CD4-positive, alpha-beta T cell (primary cell): ENCODE data around the gene PIAS4. TPM values are rescaled to one million over a fixed set of nuclear protein-coding genes. Genes with fewer than 3 reads are reported as not detected.

Source experiments
- ATAC-seq: fragments of 200-7000 bp; cut with Tn5 transposase; one replicate; pipeline ENCODE4 v1.10.0; 2022; ENCODE audit warnings: mild to moderate bottlenecking; ENCODE audit not compliant: poor library complexity
- CTCF ChIA-PET: fragments of 350-600 bp; sonication (Branson Sonifier 250); formaldehyde crosslinking; loops from one replicate; lab custom pipeline; 2021; ENCODE audit warnings: antibody characterized with exemption, inconsistent platforms; lab: Charles Lee
- POLR2A ChIA-PET: fragments of 350-600 bp; sonication (Branson Sonifier 250); formaldehyde crosslinking; loops from one replicate; lab custom pipeline; 2021; ENCODE audit warnings: antibody characterized with exemption, inconsistent platforms; lab: Charles Lee
- DNase-seq, 14 experiments: peaks; one replicate each; pipeline ENCODE4 v3.0.0-alpha.2; 2013 to 2020; ENCODE audit warnings: mixed read lengths in 2 of 14
- H3K27ac ChIP-seq, 2 donors: one replicate each; pipeline versions ENCODE4 v1.5.1 to v1.7.0; 2013; ENCODE audit warnings: low read length in 2 of 2, low read depth in 1 of 2, mild to moderate bottlenecking in 1 of 2
- H3K27me3 ChIP-seq, 2 experiments: 1 replicate in 1 of 2; 2 replicates in 1 of 2; pipeline versions ENCODE4 v1.6.1 to v1.7.0; 2013; ENCODE audit warnings: low read length in 2 of 2, control low read depth in 1 of 2, mild to moderate bottlenecking in 1 of 2, moderate library complexity in 1 of 2; ENCODE audit not compliant: insufficient read depth in 2 of 2, control insufficient read depth in 1 of 2
- H3K36me3 ChIP-seq: one replicate; pipeline ENCODE4 v1.6.1; 2013; ENCODE audit warnings: low read length, control low read depth; ENCODE audit not compliant: insufficient read depth
- H3K4me1 ChIP-seq: one replicate; pipeline ENCODE4 v1.6.1; 2013; ENCODE audit warnings: low read length, control low read depth; ENCODE audit not compliant: insufficient read depth
- H3K4me3 ChIP-seq: one replicate; pipeline ENCODE4 v1.5.1; 2013; ENCODE audit warnings: mild to moderate bottlenecking, low read length, moderate library complexity
- H3K9me3 ChIP-seq, 2 experiments: 1 replicate in 1 of 2; 2 replicates in 1 of 2; pipeline versions ENCODE4 v1.6.1 to v1.7.0; 2013; ENCODE audit warnings: low read length in 2 of 2, mild to moderate bottlenecking in 2 of 2, control low read depth in 1 of 2, moderate library complexity in 1 of 2; ENCODE audit not compliant: control insufficient read depth in 1 of 2, insufficient read depth in 1 of 2
- H3K27ac Mint-ChIP-seq: one replicate; pipeline ENCODE4 v1.8.0; 2020; ENCODE audit warnings: mixed read lengths
- H3K27me3 Mint-ChIP-seq: one replicate; pipeline ENCODE4 v1.8.0; 2021; ENCODE audit warnings: mixed read lengths
- H3K36me3 Mint-ChIP-seq: one replicate; pipeline ENCODE4 v1.8.0; 2021; ENCODE audit warnings: low read depth, mixed read lengths
- H3K4me1 Mint-ChIP-seq: one replicate; pipeline ENCODE4 v1.8.0; 2021; ENCODE audit warnings: low read depth, mixed read lengths
- H3K4me3 Mint-ChIP-seq: one replicate; pipeline ENCODE4 v1.8.0; 2020; ENCODE audit warnings: mild to moderate bottlenecking, mixed read lengths
- H3K9me3 Mint-ChIP-seq: one replicate; pipeline ENCODE4 v1.8.0; 2020; ENCODE audit warnings: mixed read lengths
- intact Hi-C, 2 experiments: fragments of 100-400 bp; cut with DNase I in 1 of 2; cut with micrococcal nuclease in 1 of 2; formaldehyde crosslinking; loops; one replicate each; pipeline versions ENCODE4 v1.15.1 to v1.9.0; 2023 to 2025; cut with DNase I, micrococcal nuclease
- total RNA-seq, 174 experiments: library from RNA in 2 of 174; stranded (reverse) in 2 of 174; gene quantifications; one replicate each; pipeline ENCODE4 v1.2.3 and lab custom pipeline; 2021 to 2026
- TF ChIP-seq, protein P1 (sequence below): fragments of 200-600 bp; IDR thresholded peaks from one replicate; pipeline ENCODE4 v1.8.0; 2022; ENCODE audit warnings: antibody characterized with exemption, mild to moderate bottlenecking

The PIAS4 gene
- total RNA-seq, 2 experiments from 2014 or later, result 14.5 to 16.5 TPM

- ChIA-PET CTCF (interaction anchor here (1.2 kb wide), 1 partner anchor 97 kb away, joined by 4 read pairs; no protein-coding TSS in a partner anchor), POLR2A (interaction anchor here (1.3 to 1.8 kb wide), 2 partner anchors 15 to 20 kb away, joined by 4 read pairs; no protein-coding TSS in a partner anchor)
- no peaks in the 10 kb centered on the region for H3K9me3 ChIP-seq
- no peaks in the 10 kb centered on the region for H3K36me3 ChIP-seq
- no peak for DNase-seq
- H3K27ac Mint-ChIP-seq, result peak overlapping the region; percentile 86
- H3K4me1 Mint-ChIP-seq, result peaks cover 46% of the 10 kb centered on the region
- TF ChIP-seq, protein P1, sequence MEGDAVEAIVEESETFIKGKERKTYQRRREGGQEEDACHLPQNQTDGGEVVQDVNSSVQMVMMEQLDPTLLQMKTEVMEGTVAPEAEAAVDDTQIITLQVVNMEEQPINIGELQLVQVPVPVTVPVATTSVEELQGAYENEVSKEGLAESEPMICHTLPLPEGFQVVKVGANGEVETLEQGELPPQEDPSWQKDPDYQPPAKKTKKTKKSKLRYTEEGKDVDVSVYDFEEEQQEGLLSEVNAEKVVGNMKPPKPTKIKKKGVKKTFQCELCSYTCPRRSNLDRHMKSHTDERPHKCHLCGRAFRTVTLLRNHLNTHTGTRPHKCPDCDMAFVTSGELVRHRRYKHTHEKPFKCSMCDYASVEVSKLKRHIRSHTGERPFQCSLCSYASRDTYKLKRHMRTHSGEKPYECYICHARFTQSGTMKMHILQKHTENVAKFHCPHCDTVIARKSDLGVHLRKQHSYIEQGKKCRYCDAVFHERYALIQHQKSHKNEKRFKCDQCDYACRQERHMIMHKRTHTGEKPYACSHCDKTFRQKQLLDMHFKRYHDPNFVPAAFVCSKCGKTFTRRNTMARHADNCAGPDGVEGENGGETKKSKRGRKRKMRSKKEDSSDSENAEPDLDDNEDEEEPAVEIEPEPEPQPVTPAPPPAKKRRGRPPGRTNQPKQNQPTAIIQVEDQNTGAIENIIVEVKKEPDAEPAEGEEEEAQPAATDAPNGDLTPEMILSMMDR, result no peak
- no peaks in the 10 kb centered on the region for H3K9me3 Mint-ChIP-seq
- intact Hi-C loops, result no loop called here
- H3K27ac ChIP-seq, result peak overlapping the region; percentile 55 to 57
- peak overlapping the region; percentile 82 for H3K4me3 Mint-ChIP-seq
- H3K27me3 ChIP-seq, result no peaks in the 10 kb centered on the region
- no peak overlapping the region for H3K4me3 ChIP-seq
- H3K36me3 Mint-ChIP-seq, result no peaks in the 10 kb centered on the region
- H3K4me1 ChIP-seq, result peaks cover 90% of the 10 kb centered on the region
- no peak for ATAC-seq
- no peaks in the 10 kb centered on the region for H3K27me3 Mint-ChIP-seq
These were observed 77.0 kb downstream of the PIAS4 start for GRCh38 chr19:4084547-4084877.

DNA sequence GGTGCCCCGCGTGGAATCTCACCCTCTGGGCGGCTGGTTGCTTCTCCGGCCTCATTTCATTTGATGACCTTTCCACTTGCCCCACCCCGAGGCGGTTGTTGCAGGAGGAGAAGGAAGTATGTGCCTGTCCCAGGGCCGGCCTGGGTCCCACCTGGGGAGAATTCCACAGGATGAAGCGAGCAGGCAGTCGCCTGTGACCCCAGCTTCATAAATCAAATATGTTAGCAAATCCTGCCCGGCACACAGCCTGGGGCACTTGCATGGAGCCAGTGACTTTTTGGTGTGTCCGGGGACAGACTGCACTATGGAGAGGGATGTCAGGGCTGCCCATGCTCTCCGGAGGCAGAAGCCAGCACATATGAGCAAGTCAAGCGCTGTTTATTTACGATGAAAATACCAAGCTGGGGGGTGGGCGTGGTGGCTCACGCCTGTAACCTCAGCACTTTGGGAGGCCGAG, 78.9 kb downstream of the PIAS4 start:
- Mint-ChIP-seq H3K27me3 (no peaks in the 10 kb centered on the region), H3K4me3 (peak overlapping the region; percentile 42), H3K9me3 (no peaks in the 10 kb centered on the region), H3K4me1 (peaks cover 50% of the 10 kb centered on the region), H3K36me3 (no peaks in the 10 kb centered on the region), H3K27ac (peak overlapping the region; percentile 95)
- Histone ChIP-seq H3K27me3 (no peaks in the 10 kb centered on the region), H3K9me3 (no peaks in the 10 kb centered on the region), H3K4me3 (no peak overlapping the region), H3K27ac (peak overlapping the region in 1 of 2 donors; percentile 15), H3K36me3 (no peaks in the 10 kb centered on the region), H3K4me1 (peaks cover 85% of the 10 kb centered on the region)
- intact Hi-C loops, result loop anchor here in 1 of 2 experiments (5.0 kb wide), 1 partner anchor 36 kb away; the partner anchor contains the start of gene MAP2K2
- CTCF ChIA-PET, result interaction anchor here (1.2 kb wide), 1 partner anchor 18 kb away, joined by 3 read pairs; no protein-coding TSS in a partner anchor
- ATAC-seq, result no peak
- TF ChIP-seq, protein P1, result no peak
- POLR2A ChIA-PET, result interaction anchor here (1.3 to 1.8 kb wide), 2 partner anchors 18 to 20 kb away, joined by 5 read pairs; partner anchors contain the start of gene ZBTB7A
- no peak for DNase-seq

- intact Hi-C loops, result loop anchor here (2.0 to 5.0 kb wide), 2 partner anchors 17 to 34 kb away; partner anchors contain the start of gene MAP2K2 (in 1 of the 2)
- H3K27ac ChIP-seq, result peak overlapping the region; percentile 51 to 77
- H3K27ac Mint-ChIP-seq, result peak overlapping the region; percentile 95
These were observed 80.5 kb downstream of the PIAS4 start for GRCh38 chr19:4087787-4088679.

More at GRCh38 chr19:4087787-4088679, 80.5 kb downstream of the PIAS4 start:
- Mint-ChIP-seq H3K36me3 (no peaks in the 10 kb centered on the region), H3K4me1 (peaks cover 46% of the 10 kb centered on the region), H3K4me3 (peak overlapping the region; percentile 76), H3K9me3 (no peaks in the 10 kb centered on the region), H3K27me3 (no peaks in the 10 kb centered on the region)
- peaks cover 71% of the 10 kb centered on the region for H3K4me1 ChIP-seq
- CTCF ChIA-PET, result interaction anchor here (1.3 kb wide), 1 partner anchor 52 kb away, joined by 4 read pairs; no protein-coding TSS in a partner anchor
- POLR2A ChIA-PET, result interaction anchor here (0.9 to 3.7 kb wide), 5 partner anchors 17 to 100 kb away, joined by 3 to 68 read pairs (median 11); partner anchors contain the start of gene ZBTB7A
- no peak for DNase-seq
- H3K36me3 ChIP-seq, result no peaks in the 10 kb centered on the region
- H3K4me3 ChIP-seq, result peak overlapping the region; percentile 19
- ATAC-seq, result no peak
- TF ChIP-seq, protein P1, result no peak
- H3K9me3 ChIP-seq, result no peaks in the 10 kb centered on the region
- no peaks in the 10 kb centered on the region for H3K27me3 ChIP-seq
